Measurements from ENCODE around the gene STRA8.
"Not testable (repeated sequence)": the region's sequence is repeated elsewhere in the genome, so short reads cannot be mapped to it uniquely, and the experiment has no call there.

STRA8 gene

DNA sequence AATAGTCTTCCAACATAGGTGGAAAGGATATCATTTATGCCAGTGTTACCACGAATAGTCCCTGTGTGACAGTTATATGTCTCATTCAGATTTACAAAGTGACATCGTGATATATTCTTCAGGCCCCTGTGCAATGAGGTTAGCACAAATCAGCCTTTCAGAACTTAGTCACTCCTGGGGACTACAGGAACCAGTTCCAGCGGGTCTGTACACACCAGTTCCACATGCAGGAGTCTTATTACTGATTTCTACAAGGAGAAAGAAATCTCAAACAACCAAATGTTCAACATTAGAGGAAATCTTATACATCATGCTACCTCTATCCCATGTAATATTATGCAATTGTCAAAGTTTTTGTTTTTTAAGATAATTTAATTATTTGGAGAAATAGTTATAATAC lies 17.9 kb upstream of the STRA8 start:
- no peak overlapping the region for H3K4me3 ChIP-seq (ENCODE audit: low read depth, low read length)
- DNase-seq (ENCODE audit: low read depth) = no peak
- TF ChIP-seq, protein P1, sequence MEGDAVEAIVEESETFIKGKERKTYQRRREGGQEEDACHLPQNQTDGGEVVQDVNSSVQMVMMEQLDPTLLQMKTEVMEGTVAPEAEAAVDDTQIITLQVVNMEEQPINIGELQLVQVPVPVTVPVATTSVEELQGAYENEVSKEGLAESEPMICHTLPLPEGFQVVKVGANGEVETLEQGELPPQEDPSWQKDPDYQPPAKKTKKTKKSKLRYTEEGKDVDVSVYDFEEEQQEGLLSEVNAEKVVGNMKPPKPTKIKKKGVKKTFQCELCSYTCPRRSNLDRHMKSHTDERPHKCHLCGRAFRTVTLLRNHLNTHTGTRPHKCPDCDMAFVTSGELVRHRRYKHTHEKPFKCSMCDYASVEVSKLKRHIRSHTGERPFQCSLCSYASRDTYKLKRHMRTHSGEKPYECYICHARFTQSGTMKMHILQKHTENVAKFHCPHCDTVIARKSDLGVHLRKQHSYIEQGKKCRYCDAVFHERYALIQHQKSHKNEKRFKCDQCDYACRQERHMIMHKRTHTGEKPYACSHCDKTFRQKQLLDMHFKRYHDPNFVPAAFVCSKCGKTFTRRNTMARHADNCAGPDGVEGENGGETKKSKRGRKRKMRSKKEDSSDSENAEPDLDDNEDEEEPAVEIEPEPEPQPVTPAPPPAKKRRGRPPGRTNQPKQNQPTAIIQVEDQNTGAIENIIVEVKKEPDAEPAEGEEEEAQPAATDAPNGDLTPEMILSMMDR (IDR thresholded peaks at IDR 0.05; ENCODE audit: insufficient read depth, low read depth, low read length, missing control alignments) = no peak

DNA sequence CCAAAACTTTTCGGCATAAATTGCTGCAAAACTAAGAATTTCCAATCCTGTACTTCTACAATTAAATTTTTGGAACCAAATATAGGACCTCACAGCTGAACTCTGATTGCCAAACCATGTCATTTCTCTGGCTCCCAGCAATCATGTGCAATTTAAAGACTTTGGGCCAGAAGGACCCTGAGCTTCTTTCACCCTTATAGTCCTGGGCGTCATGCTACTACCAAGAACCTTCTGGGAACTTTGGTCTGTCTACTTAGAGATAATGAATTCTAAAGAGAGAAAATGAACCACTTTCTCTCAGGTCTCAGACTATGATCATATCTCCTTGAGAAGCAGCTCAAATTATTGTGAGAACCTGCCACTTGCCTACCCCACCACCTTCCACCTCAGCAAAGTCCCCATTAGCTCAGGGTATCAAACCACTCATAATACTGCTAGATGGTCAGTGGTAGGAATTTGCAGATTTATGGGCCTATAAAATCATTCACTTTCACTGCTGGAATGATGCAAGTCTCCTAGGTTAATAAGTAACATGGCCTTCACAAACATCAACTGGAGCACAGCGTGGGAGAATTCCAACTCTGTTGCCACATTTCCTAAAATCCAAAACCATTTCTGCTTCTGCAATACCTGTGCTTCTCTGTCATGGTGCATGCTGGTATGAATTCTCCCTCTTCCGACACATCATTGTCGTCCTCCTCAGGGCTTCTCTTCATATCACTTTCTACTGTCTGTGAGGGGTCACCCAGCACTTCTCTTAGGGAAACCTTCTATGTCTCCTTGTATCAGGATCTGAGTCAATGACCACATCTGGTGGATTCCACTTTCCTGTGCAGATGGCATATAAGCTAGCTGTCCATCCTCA lies 15.8 kb upstream of the STRA8 start:
- H3K4me3 ChIP-seq (ENCODE audit: low read depth, low read length) = no peak overlapping the region
- TF ChIP-seq, protein P1 (IDR thresholded peaks at IDR 0.05; ENCODE audit: insufficient read depth, low read depth, low read length, missing control alignments) = no peak
- DNase-seq (ENCODE audit: low read depth) = no peak

DNA sequence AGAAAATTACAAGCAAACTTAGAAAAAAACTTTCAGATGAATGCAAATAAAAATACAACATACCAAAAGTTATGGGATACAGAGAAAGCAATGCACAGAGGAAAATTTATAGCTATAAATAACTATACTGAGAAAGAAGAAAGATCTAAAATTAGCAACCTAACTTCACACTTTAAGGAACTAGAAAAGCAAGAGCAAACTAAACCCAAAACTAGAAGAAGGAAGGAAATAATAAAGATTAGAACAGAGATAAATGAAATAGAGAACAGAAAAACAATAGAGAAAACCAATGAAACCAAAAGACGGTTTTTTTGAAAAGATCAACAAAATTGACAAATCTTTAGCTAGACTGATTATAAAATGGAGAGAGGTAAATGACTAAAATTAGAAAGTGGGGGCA lies 9.6 kb upstream of the STRA8 start:
- DNase-seq (ENCODE audit: low read depth) = no peak
- no peak overlapping the region for H3K4me3 ChIP-seq (ENCODE audit: low read depth, low read length)
- TF ChIP-seq, protein P1 (IDR thresholded peaks at IDR 0.05; ENCODE audit: insufficient read depth, low read depth, low read length, missing control alignments) = no peak

DNA sequence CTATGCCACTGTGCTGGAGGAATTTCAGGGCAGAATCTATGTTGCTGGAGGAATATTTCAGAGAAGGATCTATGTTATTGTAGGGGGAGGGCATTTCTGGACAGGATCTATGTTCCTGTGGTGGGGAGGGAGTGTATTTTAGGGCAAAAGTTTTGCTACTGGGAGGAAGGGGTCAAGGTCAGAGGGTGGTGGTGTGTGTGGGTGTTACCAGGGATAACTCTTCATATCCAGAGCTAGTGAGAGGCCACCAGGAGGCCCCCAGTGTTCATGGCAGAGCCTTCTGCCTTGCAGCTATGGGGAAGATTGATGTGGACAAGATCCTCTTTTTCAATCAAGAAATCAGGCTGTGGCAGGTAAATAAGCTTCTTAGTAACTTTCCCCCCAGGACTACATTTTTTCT lies 2.0 kb upstream of the STRA8 start:
- TF ChIP-seq, protein P1 (IDR thresholded peaks at IDR 0.05; ENCODE audit: insufficient read depth, low read depth, low read length, missing control alignments) = no peak
- no peak overlapping the region for H3K4me3 ChIP-seq (ENCODE audit: low read depth, low read length)

DNA sequence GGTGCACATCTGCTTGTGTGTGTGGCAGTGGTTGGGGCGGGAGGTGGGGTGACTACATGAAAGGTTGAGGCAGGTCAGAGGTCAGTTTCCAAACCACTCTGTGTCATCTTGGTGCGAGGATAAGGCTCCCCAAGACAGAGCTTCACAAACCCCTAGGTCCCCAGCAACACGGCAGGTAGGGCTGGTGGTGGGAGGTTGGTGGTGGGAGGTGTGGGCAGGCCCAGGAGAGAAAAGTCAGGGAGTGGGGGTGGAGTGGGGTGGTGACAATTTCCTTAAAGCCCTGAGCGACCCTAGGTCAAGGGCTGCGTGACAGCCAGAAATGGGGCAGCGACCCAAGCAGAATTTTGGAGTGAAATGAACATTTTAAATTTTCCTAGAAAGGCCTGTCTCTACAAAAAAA lies 1.6 kb upstream of the STRA8 start:
- DNase-seq (ENCODE audit: low read depth) = no peak
- no peak overlapping the region for H3K4me3 ChIP-seq (ENCODE audit: low read depth, low read length)
- TF ChIP-seq, protein P1 (IDR thresholded peaks at IDR 0.05; ENCODE audit: insufficient read depth, low read depth, low read length, missing control alignments) = no peak

More for the DNA sequence above, 2.0 kb upstream of the STRA8 start:
- DNase-seq (ENCODE audit: low read depth) = no peak

DNA sequence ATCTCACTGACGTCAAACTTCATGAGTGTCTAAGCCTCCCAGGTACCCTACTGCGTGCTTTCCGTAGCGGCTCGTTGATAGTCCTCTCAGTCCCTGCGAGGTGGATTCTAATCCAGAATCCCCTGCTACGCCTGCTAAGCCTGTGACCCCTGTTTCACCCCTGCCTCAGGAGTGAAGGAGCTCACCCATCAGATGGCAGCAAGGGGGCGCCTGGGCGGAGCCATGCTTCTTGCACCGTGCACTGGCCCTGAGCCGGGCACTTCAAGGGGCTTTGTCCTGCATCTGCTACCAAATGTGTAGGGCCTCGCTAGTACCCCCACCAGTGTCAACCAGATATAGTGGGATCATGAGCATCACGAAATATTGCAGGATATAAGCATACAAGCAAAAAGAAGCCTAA lies 918 bp upstream of the STRA8 start:
- TF ChIP-seq, protein P1 (IDR thresholded peaks at IDR 0.05; ENCODE audit: insufficient read depth, low read depth, low read length, missing control alignments) = peak; percentile 21
- DNase-seq (ENCODE audit: low read depth) = no peak
- H3K4me3 ChIP-seq (ENCODE audit: low read depth, low read length) = no peak overlapping the region

DNA sequence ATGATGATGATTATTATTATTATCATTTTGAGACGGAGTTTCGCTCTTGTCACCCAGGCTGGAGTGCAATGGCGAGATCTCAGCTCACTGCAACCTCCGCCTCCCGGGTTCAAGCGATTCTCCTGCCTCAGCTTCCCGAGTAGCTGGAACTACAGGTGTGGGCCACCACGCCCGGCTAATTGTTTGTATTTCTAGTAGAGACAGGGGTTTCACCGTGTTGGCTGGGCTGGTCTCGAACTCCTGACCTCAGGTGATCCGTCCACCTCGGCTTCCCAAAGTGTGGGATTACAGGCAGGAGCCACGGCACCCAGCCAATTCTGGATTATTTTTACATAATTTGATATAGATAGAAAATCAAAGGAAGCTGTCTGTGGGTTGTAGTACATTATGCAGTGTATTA lies 457 bp downstream of the STRA8 start:
- not testable (repeated sequence) for DNase-seq (ENCODE audit: low read depth)

More for the DNA sequence above, 457 bp downstream of the STRA8 start:
- not testable (repeated sequence) for H3K4me3 ChIP-seq (ENCODE audit: low read depth, low read length)

Data from GM12865 (cell line).